ENCODE data around the gene LRRTM4.

- TF ChIP-seq GTF2I (CRISPR knock-in tag; conservative IDR thresholded peaks at IDR 0.05) = no peak
- TF ChIP-seq, protein P1, sequence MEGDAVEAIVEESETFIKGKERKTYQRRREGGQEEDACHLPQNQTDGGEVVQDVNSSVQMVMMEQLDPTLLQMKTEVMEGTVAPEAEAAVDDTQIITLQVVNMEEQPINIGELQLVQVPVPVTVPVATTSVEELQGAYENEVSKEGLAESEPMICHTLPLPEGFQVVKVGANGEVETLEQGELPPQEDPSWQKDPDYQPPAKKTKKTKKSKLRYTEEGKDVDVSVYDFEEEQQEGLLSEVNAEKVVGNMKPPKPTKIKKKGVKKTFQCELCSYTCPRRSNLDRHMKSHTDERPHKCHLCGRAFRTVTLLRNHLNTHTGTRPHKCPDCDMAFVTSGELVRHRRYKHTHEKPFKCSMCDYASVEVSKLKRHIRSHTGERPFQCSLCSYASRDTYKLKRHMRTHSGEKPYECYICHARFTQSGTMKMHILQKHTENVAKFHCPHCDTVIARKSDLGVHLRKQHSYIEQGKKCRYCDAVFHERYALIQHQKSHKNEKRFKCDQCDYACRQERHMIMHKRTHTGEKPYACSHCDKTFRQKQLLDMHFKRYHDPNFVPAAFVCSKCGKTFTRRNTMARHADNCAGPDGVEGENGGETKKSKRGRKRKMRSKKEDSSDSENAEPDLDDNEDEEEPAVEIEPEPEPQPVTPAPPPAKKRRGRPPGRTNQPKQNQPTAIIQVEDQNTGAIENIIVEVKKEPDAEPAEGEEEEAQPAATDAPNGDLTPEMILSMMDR (IDR thresholded peaks at IDR 0.05) = no peak
Observed at GRCh38 chr2:77149565-77149964, 372.6 kb downstream of the LRRTM4 start.

Data from WTC11 (cell line).